ENCODE measurements around the gene CNTN5. TPM values are rescaled to one million over a fixed set of nuclear protein-coding genes. Genes with fewer than 3 reads are reported as not detected.
A peak's percentile ranks its signal among the peaks of the same experiment; 100 is the strongest.

CNTN5 gene
- total RNA-seq, 1 donor from 2014 or later = not detected

GRCh38 chr11:99494065-99494464, 473.3 kb downstream of the CNTN5 start:
- no peaks in the 10 kb centered on the region for H3K36me3 Mint-ChIP-seq (ENCODE audit: low read depth)
- H3K27me3 Mint-ChIP-seq (ENCODE audit: low read depth) = peaks cover 27% of the 10 kb centered on the region
- H3K27ac Mint-ChIP-seq (ENCODE audit: unreplicated experiment) = no peak overlapping the region
- no peak for TF ChIP-seq CTCF (IDR thresholded peaks at IDR 0.05)
- DNase-seq (ENCODE audit: low spot score) = no peak
- H3K4me1 Mint-ChIP-seq (ENCODE audit: low read depth) = no peaks in the 10 kb centered on the region
- no peaks in the 10 kb centered on the region for H3K9me3 Mint-ChIP-seq (ENCODE audit: low read depth)
- no peak overlapping the region for H3K4me3 Mint-ChIP-seq (ENCODE audit: unreplicated experiment)

- no peak for TF ChIP-seq CTCF (IDR thresholded peaks at IDR 0.05)
- H3K27me3 Mint-ChIP-seq (ENCODE audit: low read depth) = peaks cover 15% of the 10 kb centered on the region
- H3K4me1 Mint-ChIP-seq (ENCODE audit: low read depth) = peaks cover 18% of the 10 kb centered on the region
- no peak overlapping the region for H3K4me3 Mint-ChIP-seq (ENCODE audit: unreplicated experiment)
- H3K9me3 Mint-ChIP-seq (ENCODE audit: low read depth) = no peaks in the 10 kb centered on the region
- H3K36me3 Mint-ChIP-seq (ENCODE audit: low read depth) = no peaks in the 10 kb centered on the region
- no peak for DNase-seq (ENCODE audit: low spot score)
- H3K27ac Mint-ChIP-seq (ENCODE audit: unreplicated experiment) = no peak overlapping the region
Measured at GRCh38 chr11:99501655-99502054, 480.9 kb downstream of the CNTN5 start.

- Mint-ChIP-seq H3K27me3 (ENCODE audit: low read depth) (peaks cover 3% of the 10 kb centered on the region), H3K4me3 (ENCODE audit: unreplicated experiment) (no peak overlapping the region), H3K36me3 (ENCODE audit: low read depth) (no peaks in the 10 kb centered on the region), H3K4me1 (ENCODE audit: low read depth) (peaks cover 18% of the 10 kb centered on the region), H3K27ac (ENCODE audit: unreplicated experiment) (peak overlapping the region; percentile 71), H3K9me3 (ENCODE audit: low read depth) (no peaks in the 10 kb centered on the region)
- DNase-seq (ENCODE audit: low spot score) = no peak
- no peak for TF ChIP-seq CTCF (IDR thresholded peaks at IDR 0.05)
Measured at GRCh38 chr11:99505316-99505715, 484.6 kb downstream of the CNTN5 start.

- H3K27me3 Mint-ChIP-seq (ENCODE audit: low read depth) = peaks cover 3% of the 10 kb centered on the region
- peak overlapping the region; percentile 0 for H3K27ac Mint-ChIP-seq (ENCODE audit: unreplicated experiment)
- no peak overlapping the region for H3K4me3 Mint-ChIP-seq (ENCODE audit: unreplicated experiment)
- H3K36me3 Mint-ChIP-seq (ENCODE audit: low read depth) = no peaks in the 10 kb centered on the region
- no peak for TF ChIP-seq CTCF (IDR thresholded peaks at IDR 0.05)
- no peaks in the 10 kb centered on the region for H3K9me3 Mint-ChIP-seq (ENCODE audit: low read depth)
- peaks cover 18% of the 10 kb centered on the region for H3K4me1 Mint-ChIP-seq (ENCODE audit: low read depth)
- no peak for DNase-seq (ENCODE audit: low spot score)
Measured at GRCh38 chr11:99505831-99506230, 485.1 kb downstream of the CNTN5 start.

- Mint-ChIP-seq H3K27ac (ENCODE audit: unreplicated experiment) (no peak overlapping the region), H3K9me3 (ENCODE audit: low read depth) (peaks cover 3% of the 10 kb centered on the region), H3K4me1 (ENCODE audit: low read depth) (peaks cover 15% of the 10 kb centered on the region), H3K27me3 (ENCODE audit: low read depth) (no peaks in the 10 kb centered on the region), H3K4me3 (ENCODE audit: unreplicated experiment) (no peak overlapping the region), H3K36me3 (ENCODE audit: low read depth) (no peaks in the 10 kb centered on the region)
- DNase-seq (ENCODE audit: low spot score) = no peak
- TF ChIP-seq CTCF (IDR thresholded peaks at IDR 0.05) = no peak
Measured at GRCh38 chr11:99509863-99510262, 489.1 kb downstream of the CNTN5 start.

Measured in chondrocyte (in vitro differentiated cells).